Measurements from ENCODE around the gene HTR4. TPM values are rescaled to one million over a fixed set of nuclear protein-coding genes. Genes with fewer than 3 reads are reported as not detected.

Gene HTR4
- total RNA-seq, 1 donor from 2014 or later: not detected

DNA sequence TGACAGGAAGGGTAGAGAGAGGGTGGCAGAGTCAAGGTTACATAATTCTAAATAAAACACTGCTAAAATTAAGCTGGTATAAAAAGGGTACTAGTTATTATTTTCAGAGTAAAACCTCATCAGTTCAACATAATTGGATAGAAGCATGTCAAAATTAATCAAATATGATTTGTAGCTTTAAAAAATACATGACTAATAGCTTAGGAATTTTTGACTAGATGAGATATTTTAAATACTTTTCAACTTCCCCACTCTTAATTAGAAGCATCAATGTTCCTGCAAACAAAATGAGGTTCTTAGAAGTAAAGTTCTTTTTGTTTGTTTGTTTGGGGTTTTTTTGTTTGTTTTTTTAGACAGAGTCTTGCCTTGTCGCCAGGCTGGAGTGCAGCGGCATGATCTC, 29.1 kb downstream of the HTR4 start:
- no peak for DNase-seq (ENCODE audit: low spot score)
- no peak overlapping the region for H3K4me3 Mint-ChIP-seq (ENCODE audit: unreplicated experiment)
- no peaks in the 10 kb centered on the region for H3K36me3 Mint-ChIP-seq (ENCODE audit: low read depth, unreplicated experiment)
- H3K4me1 Mint-ChIP-seq (ENCODE audit: unreplicated experiment): peaks cover 7% of the 10 kb centered on the region
- H3K9me3 Mint-ChIP-seq (ENCODE audit: unreplicated experiment): no peaks in the 10 kb centered on the region
- no peaks in the 10 kb centered on the region for H3K27me3 Mint-ChIP-seq (ENCODE audit: unreplicated experiment)
- TF ChIP-seq, protein P1, sequence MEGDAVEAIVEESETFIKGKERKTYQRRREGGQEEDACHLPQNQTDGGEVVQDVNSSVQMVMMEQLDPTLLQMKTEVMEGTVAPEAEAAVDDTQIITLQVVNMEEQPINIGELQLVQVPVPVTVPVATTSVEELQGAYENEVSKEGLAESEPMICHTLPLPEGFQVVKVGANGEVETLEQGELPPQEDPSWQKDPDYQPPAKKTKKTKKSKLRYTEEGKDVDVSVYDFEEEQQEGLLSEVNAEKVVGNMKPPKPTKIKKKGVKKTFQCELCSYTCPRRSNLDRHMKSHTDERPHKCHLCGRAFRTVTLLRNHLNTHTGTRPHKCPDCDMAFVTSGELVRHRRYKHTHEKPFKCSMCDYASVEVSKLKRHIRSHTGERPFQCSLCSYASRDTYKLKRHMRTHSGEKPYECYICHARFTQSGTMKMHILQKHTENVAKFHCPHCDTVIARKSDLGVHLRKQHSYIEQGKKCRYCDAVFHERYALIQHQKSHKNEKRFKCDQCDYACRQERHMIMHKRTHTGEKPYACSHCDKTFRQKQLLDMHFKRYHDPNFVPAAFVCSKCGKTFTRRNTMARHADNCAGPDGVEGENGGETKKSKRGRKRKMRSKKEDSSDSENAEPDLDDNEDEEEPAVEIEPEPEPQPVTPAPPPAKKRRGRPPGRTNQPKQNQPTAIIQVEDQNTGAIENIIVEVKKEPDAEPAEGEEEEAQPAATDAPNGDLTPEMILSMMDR (IDR thresholded peaks at IDR 0.05; ENCODE audit: unreplicated experiment): no peak
- H3K27ac Mint-ChIP-seq (ENCODE audit: unreplicated experiment): no peak overlapping the region

DNA sequence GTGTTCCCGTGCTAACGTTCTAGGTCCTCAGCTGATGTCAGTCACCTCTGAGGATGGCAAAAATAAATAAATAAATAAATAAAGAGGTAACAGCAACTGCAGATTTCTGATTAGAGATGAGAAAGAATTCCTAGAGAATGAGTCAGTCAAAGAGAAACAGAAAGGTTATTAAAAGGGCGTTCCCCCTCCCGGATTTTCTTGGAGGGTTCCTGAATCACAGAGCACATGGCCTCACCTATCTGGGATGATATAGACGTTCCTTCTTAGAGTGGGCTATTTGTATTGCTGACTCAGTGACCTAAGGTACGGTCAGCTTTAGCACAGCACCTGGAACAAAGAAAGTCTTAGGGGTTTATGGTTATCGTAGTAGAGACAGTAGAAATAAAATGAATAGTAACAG, 30.6 kb downstream of the HTR4 start:
- Mint-ChIP-seq H3K4me3 (ENCODE audit: unreplicated experiment) (no peak overlapping the region), H3K36me3 (ENCODE audit: low read depth, unreplicated experiment) (no peaks in the 10 kb centered on the region), H3K4me1 (ENCODE audit: unreplicated experiment) (peaks cover 7% of the 10 kb centered on the region), H3K27me3 (ENCODE audit: unreplicated experiment) (no peaks in the 10 kb centered on the region), H3K9me3 (ENCODE audit: unreplicated experiment) (no peaks in the 10 kb centered on the region), H3K27ac (ENCODE audit: unreplicated experiment) (no peak overlapping the region)
- TF ChIP-seq, protein P1 (IDR thresholded peaks at IDR 0.05; ENCODE audit: unreplicated experiment): no peak
- DNase-seq (ENCODE audit: low spot score): no peak

DNA sequence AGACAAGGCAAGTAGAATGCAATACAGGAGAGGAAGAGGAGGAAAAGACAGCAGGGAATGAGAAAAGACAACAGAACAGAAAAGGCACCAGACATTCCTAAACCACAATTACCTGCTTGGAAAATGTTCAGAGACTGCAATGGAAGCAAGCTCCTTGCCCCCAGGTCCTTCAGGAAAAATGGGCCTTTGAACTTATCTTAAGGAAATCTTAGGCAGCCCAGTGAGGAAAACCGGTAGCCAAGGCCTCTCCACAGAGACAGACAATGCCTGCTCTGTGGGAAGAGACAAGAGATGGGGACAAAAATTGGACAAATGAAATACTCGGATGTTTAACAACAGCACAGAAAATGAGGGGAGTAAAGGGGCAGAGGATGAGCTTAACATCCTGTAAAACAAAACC, 31.2 kb downstream of the HTR4 start:
- Mint-ChIP-seq H3K4me1 (ENCODE audit: unreplicated experiment) (peaks cover 7% of the 10 kb centered on the region), H3K9me3 (ENCODE audit: unreplicated experiment) (no peaks in the 10 kb centered on the region), H3K27ac (ENCODE audit: unreplicated experiment) (no peak overlapping the region), H3K4me3 (ENCODE audit: unreplicated experiment) (no peak overlapping the region), H3K36me3 (ENCODE audit: low read depth, unreplicated experiment) (no peaks in the 10 kb centered on the region), H3K27me3 (ENCODE audit: unreplicated experiment) (no peaks in the 10 kb centered on the region)
- TF ChIP-seq, protein P1 (IDR thresholded peaks at IDR 0.05; ENCODE audit: unreplicated experiment): no peak
- DNase-seq (ENCODE audit: low spot score): no peak

DNA sequence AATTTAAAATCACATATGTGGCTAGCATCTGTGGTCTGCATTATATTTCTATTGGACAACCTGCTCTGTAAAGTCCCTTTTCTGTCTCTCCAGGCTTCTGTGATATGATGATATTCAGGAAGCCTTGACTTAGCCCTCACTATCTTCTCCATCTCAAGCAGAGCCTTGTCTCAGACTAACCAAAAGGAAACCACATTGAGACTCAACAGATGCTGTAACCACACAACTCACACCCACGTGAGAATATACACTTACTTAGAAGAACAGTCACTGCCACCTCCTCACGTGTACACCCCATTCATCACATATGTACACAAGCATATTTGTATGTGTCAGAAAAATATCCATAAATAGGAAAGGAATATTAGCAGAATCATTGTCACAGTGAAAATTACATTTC, 33.6 kb downstream of the HTR4 start:
- no peak overlapping the region for H3K4me3 Mint-ChIP-seq (ENCODE audit: unreplicated experiment)
- no peak for DNase-seq (ENCODE audit: low spot score)
- no peaks in the 10 kb centered on the region for H3K27me3 Mint-ChIP-seq (ENCODE audit: unreplicated experiment)
- H3K4me1 Mint-ChIP-seq (ENCODE audit: unreplicated experiment): peaks cover 7% of the 10 kb centered on the region
- H3K27ac Mint-ChIP-seq (ENCODE audit: unreplicated experiment): no peak overlapping the region
- H3K9me3 Mint-ChIP-seq (ENCODE audit: unreplicated experiment): no peaks in the 10 kb centered on the region
- TF ChIP-seq, protein P1 (IDR thresholded peaks at IDR 0.05; ENCODE audit: unreplicated experiment): no peak
- no peaks in the 10 kb centered on the region for H3K36me3 Mint-ChIP-seq (ENCODE audit: low read depth, unreplicated experiment)

DNA sequence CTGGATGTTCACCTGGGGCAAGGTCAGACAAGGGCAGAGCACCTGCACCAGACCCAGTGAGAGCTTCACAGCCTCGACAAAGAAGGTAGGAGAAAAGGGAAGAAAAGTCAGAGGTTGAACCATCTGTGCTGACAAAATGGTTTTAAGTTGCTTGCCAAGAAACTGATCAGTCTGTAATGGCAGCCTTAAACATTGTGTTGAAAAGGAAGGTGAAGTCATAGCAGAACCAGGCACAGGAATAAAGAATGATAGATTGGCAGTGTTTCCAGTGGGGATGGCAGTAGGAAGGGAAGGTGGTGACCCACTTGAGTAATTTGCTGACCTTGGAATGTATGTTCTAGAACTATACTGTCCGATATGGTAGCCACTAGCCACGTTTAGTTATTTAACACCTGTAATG, 34.2 kb downstream of the HTR4 start:
- H3K4me1 Mint-ChIP-seq (ENCODE audit: unreplicated experiment): peaks cover 7% of the 10 kb centered on the region
- H3K27ac Mint-ChIP-seq (ENCODE audit: unreplicated experiment): no peak overlapping the region
- TF ChIP-seq, protein P1 (IDR thresholded peaks at IDR 0.05; ENCODE audit: unreplicated experiment): no peak
- H3K27me3 Mint-ChIP-seq (ENCODE audit: unreplicated experiment): no peaks in the 10 kb centered on the region
- no peak overlapping the region for H3K4me3 Mint-ChIP-seq (ENCODE audit: unreplicated experiment)
- no peak for DNase-seq (ENCODE audit: low spot score)
- no peaks in the 10 kb centered on the region for H3K36me3 Mint-ChIP-seq (ENCODE audit: low read depth, unreplicated experiment)
- no peaks in the 10 kb centered on the region for H3K9me3 Mint-ChIP-seq (ENCODE audit: unreplicated experiment)
